LNCAP (cell line): ENCODE results near the gene ASCC3.

ENCODE experiments used
- TF ChIP-seq, protein P1 (sequence below): fragments of 450-650 bp; IDR thresholded peaks from 2 replicates; pipeline ENCODE4 v1.5.1; 2017; ENCODE audit warnings: mild to moderate bottlenecking

Gene ASCC3

DNA sequence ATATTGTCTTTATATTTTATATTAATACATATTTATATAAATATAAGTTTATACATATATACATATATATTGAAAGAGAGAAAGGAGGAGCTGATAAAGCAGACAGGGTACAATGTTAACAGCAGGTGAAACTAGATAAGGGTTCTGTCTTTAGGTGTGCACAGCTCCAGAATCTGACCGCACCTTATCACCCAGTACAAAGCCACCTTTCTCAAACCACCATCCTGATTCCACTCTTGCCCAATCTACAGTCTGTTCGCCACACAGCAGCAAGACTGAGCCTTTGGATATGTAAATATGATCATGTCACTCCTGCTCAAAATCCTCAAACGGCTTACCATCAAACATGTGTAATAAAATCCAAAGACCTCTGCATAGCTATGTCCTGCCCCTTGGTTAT, 34.7 kb upstream of the ASCC3 start:
- TF ChIP-seq, protein P1, sequence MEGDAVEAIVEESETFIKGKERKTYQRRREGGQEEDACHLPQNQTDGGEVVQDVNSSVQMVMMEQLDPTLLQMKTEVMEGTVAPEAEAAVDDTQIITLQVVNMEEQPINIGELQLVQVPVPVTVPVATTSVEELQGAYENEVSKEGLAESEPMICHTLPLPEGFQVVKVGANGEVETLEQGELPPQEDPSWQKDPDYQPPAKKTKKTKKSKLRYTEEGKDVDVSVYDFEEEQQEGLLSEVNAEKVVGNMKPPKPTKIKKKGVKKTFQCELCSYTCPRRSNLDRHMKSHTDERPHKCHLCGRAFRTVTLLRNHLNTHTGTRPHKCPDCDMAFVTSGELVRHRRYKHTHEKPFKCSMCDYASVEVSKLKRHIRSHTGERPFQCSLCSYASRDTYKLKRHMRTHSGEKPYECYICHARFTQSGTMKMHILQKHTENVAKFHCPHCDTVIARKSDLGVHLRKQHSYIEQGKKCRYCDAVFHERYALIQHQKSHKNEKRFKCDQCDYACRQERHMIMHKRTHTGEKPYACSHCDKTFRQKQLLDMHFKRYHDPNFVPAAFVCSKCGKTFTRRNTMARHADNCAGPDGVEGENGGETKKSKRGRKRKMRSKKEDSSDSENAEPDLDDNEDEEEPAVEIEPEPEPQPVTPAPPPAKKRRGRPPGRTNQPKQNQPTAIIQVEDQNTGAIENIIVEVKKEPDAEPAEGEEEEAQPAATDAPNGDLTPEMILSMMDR = no peak

DNA sequence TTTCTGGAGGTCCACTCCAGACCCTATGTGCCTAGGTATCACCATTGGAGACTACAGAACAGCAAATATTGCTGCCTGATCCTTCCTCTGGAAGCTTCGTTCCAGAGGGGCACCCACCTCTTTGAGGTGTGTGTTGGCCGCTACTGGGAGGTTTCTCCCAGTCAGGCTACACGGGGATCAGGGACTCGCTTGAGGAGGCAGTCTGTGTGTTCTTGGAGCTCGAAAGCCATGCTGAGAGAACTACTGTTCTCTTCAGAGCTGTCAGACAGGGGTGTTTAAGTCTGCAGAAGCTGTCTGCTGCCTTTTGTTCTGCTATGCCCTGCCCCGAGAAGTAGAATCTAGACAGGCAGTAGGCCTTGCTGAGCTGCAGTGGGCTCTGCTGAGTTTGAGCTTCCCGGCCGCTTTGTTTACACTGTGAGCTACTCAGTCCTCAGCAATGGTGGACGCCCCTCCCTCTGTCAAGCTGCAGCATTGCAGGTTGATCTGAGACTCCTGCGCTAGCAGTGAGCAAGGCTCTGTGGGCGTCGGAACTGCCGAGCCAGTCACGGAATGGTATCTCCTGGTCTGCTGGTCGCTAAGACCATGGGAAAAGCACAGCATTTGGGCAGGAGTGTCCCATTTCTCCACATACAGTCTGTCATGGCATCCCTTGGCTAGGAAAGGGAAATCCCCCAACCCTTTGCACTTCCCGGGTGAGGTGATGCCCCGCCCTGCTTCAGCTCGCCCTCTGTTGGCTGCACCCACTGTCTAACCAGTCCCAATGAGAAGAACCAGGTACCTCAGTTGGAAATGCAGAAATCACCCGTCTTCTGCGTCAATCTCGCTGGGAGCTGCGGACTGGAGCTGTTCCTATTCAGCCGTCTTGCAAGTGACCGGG, 32.5 kb upstream of the ASCC3 start:
- TF ChIP-seq, protein P1 = no peak

DNA sequence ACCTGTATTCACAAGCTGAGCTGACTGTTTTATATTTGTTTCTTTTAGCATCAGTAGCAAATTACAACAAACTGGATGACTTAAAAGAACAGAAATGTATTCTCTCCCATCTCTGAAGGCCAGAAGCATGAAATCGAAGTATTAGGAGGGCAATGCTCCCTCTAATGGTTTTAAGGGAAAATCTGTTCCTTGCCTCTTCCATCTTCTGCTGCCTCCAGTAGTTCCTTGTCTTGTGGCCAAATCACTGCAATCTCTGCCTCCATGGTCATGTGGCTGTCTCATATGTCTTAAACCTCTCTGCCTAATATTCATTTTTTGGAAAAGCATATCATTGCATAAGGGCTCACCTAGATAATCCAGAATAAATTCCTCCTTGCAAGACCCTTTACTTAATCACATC, 25.2 kb upstream of the ASCC3 start:
- TF ChIP-seq, protein P1 = no peak

DNA sequence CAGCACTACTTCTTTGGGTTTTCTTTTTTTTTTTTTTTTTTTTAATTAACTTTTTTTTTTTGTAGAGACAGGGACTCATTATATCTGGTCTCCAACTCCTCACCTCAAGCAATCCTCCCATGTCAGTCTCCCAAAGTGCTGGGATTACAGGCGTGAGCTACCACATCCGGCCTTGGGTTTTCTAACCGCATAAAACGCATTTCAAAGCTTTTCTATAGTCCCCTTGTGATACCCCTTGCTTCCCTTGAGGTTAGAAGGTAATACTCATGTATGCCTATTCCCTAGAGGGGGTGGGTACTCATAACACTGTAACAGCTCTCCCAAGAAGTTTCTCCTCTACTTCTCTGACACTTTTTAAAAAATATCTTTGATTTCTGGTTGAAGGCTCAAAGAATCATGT, 23.9 kb upstream of the ASCC3 start:
- TF ChIP-seq, protein P1 = no peak

DNA sequence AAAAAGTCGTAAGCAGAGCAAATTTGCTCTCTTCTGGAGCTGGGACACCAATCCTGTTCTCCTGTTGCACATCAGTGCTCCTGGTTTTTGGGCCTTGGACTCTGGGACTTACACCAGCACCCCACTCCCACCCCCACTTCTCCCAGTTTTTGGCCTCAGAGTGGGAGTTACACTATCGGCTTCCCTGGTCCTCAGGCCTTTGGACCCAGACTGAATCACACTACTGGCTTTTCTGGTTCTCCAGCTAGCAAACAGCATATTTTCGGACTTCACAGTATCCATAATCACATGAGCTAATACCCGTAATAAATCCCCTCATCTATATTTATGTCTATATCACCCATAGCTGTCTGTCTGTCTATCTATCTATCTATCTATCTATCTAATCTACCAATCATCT, 23.2 kb upstream of the ASCC3 start:
- TF ChIP-seq, protein P1 = no peak

DNA sequence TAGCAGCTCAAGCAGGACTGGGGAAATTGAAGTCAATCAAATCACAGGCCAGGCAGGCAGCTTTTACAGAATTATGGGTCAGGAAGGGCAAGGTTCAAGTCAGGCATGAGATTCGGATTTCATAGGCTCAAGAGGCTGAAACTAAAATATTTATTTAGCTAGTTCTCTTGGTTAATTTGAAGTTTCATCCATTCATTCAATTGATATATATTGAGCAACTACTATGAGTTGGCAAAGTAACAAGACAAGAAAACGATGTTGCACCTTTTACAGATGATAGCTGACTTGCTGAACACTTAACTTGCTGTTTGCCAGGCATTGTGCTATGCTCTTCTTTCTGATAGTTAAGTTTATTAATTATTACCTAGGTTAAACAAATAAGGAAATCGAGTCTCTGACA, 20.5 kb upstream of the ASCC3 start:
- TF ChIP-seq, protein P1 = no peak

DNA sequence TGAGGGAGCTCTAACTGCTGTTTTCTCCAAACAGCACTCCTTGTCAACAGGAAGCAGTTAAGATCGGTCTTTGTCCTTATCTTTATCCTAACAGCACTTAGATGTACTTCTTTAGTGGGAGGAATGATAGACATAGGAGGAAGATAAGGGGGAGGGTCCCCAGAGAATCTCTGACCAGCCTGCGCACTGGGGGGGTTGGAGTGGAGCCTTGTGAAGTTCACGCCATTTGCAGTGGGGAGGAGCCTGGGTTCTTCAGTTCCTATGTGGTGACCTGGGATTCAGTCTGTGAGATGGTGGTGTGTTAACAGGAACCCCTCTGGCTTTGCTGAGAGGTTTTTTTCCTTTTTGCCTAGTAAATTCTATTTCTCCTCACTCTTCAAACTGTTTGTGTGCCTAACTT, 18.1 kb upstream of the ASCC3 start:
- TF ChIP-seq, protein P1 = no peak
